NCI-H345 treated with DMSO at 0.1 percent for 48 hours (cell line): Measurements from ENCODE around the gene BRINP2.

Experiments
- DNase-seq: peaks from one replicate; lab custom pipeline; 2025; ENCODE audit not compliant: unreplicated experiment; lab: John Stamatoyannopoulos, UW

BRINP2 gene, protein sequence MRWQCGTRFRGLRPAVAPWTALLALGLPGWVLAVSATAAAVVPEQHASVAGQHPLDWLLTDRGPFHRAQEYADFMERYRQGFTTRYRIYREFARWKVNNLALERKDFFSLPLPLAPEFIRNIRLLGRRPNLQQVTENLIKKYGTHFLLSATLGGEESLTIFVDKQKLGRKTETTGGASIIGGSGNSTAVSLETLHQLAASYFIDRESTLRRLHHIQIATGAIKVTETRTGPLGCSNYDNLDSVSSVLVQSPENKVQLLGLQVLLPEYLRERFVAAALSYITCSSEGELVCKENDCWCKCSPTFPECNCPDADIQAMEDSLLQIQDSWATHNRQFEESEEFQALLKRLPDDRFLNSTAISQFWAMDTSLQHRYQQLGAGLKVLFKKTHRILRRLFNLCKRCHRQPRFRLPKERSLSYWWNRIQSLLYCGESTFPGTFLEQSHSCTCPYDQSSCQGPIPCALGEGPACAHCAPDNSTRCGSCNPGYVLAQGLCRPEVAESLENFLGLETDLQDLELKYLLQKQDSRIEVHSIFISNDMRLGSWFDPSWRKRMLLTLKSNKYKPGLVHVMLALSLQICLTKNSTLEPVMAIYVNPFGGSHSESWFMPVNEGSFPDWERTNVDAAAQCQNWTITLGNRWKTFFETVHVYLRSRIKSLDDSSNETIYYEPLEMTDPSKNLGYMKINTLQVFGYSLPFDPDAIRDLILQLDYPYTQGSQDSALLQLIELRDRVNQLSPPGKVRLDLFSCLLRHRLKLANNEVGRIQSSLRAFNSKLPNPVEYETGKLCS

DNA sequence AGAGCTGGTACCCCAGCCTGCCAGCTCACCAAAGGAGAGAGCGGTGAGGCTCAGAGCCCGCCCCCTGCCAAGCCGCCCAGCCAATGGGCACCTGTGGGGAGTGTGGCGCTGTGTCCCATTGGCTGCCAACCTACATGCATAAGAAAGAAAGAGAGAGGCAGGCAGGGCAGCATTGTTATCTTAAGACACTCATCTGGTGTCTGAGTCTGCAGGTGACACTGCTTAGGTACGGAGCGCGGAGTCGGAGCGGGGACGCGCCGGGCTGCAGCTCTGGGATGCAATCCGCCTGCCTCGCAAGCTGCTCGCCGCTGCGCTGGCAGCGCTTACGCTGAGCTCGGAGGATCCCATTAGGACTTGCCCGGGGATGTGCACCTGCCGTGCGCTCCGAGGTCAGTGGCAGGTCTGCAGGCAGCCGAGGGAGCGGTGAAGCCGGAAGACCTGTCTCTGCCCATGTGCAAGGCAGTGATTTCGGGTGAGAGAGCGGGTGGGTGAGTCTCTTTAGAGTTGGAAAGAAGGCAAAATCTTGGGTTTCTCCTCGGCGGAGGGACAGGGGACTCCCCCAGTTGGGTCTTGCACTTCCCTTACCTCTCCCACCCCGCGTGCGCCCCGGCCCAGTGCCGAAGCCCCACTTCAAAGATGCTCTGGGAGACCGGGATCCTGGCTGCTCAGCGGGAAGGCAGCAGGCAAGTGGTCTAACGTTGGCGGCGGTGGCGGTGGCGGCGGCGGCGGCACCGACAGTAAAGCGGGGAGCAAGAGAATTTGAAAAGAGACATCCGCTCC is at the start of gene BRINP2:
BRINP2 (plus strand) TSS at position 203 of the 780 bp plus-strand sequence. CDS start 58,919 bp downstream, outside the sequence.
- DNase-seq, result peak; percentile 76

DNA sequence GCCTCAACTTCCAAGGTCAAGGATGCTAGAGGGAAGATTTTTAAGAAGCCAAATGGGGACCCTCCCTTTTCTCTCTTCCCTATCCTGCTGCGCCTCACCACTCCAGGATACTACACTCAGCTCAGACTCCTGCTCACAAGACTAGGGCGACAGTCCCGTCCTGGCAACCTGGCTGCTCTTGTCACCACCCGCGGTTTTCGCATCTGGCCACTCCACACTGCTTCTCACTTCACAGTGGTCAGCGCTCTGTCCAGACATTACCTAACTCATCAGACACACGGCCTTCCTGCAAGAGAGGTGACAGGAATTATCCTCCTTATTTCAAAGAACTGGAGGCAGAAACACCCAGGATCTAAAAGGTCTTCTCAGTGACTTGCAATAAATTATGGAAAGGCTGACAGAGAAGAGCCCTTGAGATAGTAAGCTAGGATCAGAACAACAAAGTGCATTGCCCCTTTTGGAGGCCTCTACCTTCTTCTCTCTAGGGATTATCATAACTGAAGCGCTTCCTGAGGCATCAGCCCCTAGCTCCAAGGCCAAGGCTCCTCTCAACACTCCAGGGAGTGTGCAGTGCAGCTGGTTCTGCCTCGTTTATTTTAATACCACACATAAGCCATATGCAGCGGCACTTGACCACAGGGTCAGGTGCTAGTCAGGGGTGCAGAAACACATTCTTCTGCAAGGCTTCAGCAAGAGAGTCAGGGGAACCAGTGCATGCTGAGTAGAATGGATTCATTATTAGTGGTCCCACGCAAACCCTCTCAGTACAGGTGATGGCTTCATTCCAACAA is 48.1 kb upstream of the BRINP2 start:
- peak; percentile 0 for DNase-seq

DNA sequence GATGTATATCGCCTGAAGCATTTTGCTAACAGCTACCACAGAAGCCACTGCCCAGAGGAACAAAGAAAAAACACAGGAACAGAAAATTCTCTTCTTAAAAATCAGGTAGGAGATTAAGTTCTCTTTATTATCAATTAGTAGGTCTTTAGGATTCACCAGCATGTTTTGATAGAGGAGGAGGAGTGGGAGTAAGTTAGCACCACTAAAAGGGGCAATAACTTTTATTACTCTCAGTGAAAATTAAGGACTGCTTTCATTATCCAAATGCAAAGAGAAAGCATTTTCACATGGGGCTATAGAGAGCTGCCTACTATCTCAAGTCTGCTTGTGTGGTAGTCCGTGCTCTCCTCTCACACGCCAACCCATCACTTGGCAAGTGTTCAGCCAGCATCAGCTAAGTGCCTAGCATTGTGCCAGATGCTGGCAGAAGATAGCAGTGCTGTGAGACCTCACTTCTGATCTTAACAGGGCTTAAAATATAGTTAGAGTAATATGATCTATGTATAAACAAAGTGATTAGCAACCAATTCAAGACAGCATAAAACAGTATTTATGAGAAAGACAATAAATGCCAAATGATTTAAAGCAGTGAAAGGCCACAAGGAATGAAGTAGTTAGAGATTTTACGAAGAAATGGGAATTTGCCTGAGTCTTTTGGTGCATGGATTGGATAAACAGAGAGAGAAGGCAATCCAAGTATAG is 46.0 kb upstream of the BRINP2 start:
- DNase-seq, result no peak

DNA sequence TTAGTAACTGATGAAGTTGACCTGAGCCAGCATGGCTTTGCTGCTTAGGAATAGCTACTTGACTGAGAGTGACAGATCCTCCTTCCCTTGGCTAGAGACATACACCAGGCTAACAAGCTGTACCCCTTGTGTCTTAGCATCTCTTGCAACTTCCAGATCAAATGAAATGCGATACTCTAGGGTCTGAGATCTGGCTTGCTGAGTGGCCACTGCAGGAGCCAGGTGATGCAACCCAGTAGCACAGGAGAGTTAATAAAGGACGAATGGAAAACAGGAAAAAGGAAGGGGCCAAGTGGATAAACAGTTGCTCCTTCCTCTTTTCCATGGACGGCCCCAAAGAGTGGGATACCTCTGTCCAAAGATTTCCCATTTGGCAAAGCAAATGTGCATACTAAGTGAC is 44.5 kb upstream of the BRINP2 start:
- no peak for DNase-seq

DNA sequence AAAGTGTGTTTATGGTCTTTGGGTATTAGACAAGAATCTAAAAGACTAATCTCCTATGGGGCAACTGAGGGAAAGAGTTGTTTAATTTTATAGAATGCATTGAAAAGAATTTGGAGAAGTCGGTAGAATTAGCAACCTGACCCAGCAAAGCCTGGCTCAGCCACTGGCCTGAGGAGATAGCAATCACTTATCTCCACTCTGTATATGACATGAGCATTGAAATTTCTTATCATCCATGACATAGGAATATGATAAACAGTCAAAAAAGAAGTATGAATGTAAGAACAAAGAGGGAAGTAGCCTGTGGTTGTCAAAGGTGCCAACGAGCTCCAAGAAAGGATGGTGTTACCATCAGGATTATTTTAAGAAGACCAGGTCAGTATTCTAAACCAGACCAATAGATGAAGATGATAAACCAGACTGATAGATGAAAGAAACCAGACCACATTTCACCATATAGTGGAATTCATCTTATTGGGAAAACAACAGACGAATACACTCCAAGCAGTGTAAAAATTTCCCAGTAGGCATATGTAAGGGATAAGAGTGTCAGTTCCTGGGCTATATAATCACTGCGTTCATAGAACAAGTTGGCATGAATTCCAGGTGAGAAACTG is 42.0 kb upstream of the BRINP2 start:
- DNase-seq, result no peak

DNA sequence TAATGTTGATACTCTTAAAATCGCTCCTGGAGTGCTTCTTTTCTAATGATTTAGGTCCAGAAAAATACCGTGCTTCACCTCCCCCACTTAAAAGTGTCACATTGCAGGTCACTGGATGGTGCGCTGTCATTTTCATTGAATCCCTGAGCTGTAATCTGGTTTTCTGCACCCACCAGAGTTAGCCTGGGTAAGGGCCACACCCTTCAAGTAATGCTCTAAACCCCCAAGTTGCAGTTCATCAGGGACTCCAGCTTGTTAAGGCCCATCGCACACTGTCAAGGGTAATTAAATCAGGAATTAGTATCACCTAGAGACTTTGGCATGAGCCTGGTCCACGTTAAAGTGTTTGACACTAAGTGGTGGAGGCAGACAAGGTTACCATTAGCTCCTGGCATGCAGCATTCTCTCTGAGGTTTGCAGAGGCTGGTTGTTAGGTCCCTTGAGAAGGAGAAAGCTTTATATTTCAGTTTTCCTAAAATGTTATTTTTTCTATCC is 40.3 kb upstream of the BRINP2 start:
- no peak for DNase-seq

DNA sequence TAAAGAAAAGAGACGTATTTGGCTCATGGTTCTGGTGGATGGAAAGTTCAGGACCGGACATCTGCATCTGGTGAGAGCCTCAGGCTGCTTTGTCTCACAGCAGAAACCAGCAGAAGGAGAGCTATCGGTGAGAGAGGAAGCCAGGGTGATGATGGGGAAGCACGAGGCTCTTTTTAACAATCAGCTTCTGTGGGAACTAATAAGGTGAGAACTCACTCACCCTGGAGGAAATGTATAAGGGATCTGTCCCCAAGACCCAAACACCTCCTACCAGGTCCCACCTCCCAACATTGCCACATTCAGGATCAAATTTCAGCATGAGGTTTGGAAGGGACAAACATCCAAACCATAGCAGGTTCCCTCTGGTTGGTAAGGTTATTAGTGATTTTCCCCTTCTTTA is 39.0 kb upstream of the BRINP2 start:
- no peak for DNase-seq

DNA sequence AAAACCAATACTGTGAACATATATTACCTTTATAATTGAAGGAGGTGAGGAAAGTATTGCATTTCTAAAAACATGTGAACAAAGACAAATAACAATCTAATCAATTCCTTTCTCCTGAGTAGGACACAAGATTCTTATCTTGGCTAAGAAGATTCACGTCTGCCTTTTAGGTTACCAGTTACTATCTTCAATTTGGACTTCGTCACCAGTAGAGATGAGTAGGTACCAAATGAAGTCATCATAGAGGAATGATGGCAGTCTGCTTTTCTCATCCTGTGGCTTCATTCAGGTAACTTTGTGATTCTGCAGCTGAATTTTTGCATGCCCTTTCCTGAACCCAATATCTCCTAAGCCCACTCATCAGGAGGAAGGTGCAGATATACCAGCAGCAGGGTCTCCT is 38.6 kb upstream of the BRINP2 start:
- no peak for DNase-seq

DNA sequence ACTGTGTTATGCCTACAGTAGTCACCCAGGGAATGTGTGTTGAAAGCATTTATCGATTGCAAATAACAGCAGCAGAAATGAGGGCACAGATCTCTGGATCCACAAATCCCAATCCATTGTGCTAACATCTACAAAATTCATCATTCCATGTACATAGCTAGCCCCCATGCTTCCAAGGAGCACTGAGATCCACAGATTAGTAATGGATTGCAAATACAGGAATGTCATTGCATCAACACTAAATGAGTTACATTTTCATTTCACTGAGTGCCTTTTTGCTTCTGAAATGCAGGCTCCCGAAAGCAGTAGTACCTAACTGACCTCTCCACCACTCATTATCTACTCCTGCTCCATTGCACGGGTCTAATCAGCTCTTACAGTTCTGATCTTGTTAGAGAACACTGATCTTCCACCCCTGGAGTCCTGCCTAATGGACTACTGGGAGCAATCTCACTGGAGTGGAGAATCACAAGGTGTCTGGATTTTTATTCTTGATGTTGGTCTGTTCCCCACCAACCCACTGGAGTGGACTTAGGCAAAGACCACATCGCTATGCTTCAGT is 36.7 kb upstream of the BRINP2 start:
- DNase-seq, result no peak

DNA sequence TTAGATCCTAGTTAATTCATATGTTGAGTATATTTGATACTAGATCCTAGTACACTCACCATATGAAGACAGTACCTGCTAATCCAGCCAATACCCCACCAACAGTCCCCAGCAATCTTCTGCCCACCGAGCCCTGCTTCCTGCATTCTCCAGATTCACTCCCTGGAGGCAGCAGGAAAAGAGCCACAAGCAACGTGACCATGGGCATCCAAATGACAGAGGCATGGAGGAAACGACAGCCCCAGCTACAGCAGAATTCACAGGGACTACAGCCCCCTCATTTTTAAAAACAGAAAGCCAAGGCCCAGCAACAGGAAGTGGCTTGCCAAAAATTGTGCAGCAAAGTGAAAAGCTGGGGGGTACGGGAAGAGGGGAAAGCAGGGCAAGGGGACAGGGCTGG is 35.5 kb upstream of the BRINP2 start:
- no peak for DNase-seq

DNA sequence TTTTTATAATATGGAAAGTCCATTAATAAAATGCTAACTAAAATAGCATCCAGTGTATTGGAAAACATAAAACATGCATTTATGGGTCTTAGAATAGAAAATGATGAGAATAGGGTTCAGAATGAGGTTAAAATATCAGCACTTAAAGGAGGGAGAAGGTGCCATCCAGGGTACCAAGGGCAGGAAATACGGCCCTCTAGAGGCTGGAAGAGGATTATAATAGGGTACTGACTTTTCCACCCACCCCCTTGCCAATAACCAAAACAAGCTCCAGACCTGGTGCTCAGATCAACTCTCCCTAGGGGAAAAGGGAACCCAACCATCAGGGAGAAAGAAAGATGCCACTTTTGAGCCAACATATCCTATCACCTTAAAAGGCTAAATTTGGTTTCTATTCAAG is 32.9 kb upstream of the BRINP2 start:
- no peak for DNase-seq

DNA sequence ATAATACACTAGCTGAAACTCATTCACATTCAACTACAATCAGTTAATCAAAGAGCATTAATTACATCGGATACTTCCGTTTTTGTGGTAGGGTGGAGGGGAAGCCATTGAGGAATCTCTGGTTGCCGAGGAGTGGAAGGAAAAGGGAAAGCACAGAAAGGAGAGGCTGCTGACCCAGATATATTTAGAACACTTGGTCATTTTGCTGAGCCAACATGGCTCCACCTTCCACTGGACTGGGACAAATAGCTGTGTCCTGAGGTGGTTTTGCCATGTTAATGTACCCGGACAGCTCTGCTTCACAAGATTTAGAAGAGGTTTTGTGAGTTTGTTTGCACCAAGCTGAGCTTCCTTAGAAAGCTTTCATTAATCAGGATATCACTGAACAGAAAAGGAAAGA is 32.4 kb upstream of the BRINP2 start:
- no peak for DNase-seq

DNA sequence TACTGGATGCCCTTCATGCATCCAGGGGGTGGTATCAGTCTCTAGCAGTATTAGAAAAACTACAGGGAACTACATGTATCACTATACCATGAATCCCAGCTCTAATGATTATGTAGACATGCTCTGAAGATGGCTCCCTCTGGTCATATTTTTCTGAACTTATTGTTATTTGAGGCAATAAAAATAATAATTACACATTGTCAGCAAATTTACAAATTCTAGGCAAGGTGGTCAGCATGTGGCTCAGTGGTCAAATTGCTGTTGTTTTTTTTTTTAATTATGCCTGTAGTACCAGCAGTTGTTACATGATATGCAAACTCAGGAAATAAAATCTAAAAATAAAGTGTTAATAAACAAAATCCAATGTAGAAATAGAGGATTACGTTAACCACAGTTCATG is 28.7 kb upstream of the BRINP2 start:
- no peak for DNase-seq

DNA sequence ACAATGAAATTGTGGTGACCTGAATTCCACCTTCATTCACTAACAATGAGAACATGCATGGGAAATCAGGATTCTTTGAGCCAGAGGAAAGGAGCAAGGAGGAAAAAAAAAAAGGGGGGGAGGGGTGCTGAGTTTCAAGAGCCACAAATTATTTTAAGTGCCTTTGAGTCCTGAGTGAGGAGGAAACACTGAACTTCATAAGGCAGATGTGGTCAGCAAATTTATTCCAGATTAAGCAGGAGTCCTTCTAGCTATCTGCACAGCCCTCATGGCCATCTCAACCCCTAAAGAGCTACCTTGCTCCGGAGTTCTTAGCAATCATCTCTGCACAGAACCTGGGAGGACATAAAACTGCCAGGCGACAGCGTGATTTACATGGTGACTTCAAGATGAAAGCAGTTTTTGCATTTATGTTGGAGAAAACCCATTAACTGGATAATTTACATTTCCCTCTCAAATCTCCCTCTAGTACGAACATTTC is 27.9 kb upstream of the BRINP2 start:
- no peak for DNase-seq

DNA sequence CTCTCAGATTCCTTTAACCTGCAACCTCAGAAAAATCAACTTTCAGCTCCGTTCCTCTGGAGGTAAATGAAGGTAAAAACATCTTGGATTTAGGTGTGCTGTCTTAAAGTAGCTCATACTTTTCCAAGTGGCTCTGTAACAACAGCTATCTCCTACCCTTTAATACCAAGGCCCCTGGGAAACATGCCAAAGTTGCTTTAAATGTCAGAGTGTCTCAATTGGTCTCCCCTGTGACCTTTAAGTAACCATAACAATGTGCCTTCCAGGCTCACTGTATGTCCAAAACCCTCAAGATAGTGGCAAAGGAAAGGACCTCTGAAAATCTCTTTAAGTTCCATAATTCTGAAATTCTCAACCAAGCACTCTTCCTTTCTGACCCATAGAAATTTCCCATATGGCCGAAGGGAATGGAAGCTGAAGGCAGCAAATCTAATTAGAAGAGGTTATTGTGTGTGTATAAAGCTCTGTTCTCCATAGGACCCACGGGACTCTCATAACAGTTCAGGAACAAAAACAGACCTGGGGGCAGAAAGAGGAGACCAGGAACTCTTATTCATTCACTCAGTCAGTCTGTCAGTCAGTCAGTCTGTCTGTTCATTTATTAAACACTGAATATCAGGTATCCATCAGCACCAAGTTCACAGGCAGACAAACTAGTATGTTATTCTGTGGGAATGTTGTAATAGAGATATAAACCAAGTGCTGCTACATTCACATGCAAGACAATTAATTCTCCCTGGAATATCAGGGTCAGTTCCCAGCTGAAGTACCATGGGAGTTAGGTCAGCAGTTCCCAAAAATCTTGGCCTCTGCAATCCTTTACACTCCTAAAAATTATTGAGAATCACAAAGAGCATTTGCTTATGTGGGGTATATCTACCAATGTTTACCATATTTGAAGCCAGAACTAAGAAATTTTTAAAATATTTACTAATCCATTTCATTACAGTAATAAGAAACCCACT is 25.4 kb upstream of the BRINP2 start:
- DNase-seq, result no peak

DNA sequence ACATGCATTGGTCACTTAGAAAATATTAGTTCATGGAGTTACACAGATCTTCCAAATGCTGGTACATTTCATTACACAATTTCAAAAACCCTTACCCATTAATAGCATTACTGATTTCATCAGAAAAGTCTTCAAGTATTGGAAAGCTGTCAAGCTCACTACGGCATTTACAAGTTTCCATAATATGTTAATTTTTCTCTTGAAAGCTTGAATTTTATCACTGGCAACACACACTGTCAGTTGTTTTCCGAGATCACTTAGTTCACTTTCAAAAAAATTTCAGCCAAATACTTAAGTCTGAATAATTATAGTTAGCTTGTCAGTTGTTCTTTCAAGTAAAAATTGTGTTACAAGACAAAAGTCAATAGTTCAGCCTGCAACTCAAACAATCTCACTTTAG is 24.3 kb upstream of the BRINP2 start:
- no peak for DNase-seq

DNA sequence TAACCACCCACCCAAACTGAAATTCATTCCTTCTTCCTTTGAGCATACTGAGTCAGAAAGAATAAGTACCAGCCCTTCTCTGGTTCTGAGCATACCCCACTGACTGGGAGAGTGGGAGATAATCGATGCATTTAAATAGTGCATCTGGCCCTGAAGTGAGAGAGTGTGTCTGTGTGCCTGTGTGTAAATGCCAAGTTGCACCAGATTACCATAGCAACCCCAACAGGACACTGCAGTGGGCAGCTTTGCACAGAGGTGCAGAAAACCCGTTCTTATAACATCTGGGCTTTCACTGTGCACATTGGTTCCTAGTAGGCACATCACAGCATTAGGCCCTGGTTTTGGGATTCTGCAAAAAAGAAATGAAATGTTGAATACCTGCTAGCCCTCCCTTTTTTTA is 8.5 kb upstream of the BRINP2 start:
- DNase-seq, result no peak

DNA sequence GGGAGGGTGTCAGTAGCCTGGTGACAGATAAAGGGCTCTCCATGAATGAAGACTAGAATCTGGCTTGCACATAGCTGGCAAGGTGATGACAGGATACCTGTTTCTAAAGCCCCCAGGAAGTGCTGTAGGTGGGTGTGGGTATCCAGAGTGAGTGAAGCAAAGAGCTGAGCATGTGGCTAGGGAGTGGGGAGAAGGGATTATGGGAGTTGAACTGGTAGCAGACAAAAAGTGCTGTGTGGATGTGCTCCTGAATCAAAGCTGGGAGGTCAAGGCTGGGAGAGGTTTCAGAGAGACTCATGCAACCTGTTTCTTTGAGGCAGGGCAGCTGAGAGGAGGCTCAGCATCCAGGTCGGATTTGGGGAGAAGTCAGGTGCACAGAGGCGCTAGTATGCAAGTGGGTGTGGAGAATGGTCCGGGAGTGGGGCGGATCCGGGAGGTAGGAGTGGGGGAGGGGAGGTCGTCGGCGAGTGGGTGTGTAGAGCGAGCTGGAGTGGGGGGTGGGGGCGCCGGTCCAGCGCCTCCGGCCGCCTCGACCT is 6.8 kb upstream of the BRINP2 start:
- DNase-seq, result no peak
